Right lobe of liver (tissue), 4 donors: ENCODE measurements around the gene LCNL1.

Experiments used
- CTCF ChIP-seq, 4 donors: fragments of 200-600 bp in 3 of 4; fragments of 450-650 bp in 1 of 4; IDR thresholded peaks; one replicate each; pipeline versions ENCODE4 v1.5.1 to v1.8.0; 2016 to 2022; ENCODE audit warnings: antibody characterized with exemption in 4 of 4, mild to moderate bottlenecking in 2 of 4
- POLR2A ChIP-seq: fragments of 450-650 bp; IDR thresholded peaks from one replicate; pipeline ENCODE4 v1.6.1; 2017; ENCODE audit warnings: antibody characterized with exemption, mild to moderate bottlenecking
- donor health status: DM: no; HTN: no; CAD: no.
- donor health status: DM: no; HTN: no; CAD: no.
- donor health status: DM: no; HTN: yes; CAD: no.

GRCh38 chr9:136954270-136955083 lies 28.3 kb upstream of the LCNL1 start:
- TF ChIP-seq CTCF (IDR thresholded peaks at IDR 0.05) (no peak), POLR2A (no peak)
